GM19463 (cell line): Measurements from ENCODE around the gene TRIM40.

Experiments used
- ATAC-seq: cut with Tn5 transposase; IDR thresholded peaks from one replicate; pipeline ENCODE4 v1.9.1; 2021; ENCODE audit warnings: mild to moderate bottlenecking, moderate library complexity; ENCODE audit not compliant: unreplicated experiment

TRIM40 gene

DNA sequence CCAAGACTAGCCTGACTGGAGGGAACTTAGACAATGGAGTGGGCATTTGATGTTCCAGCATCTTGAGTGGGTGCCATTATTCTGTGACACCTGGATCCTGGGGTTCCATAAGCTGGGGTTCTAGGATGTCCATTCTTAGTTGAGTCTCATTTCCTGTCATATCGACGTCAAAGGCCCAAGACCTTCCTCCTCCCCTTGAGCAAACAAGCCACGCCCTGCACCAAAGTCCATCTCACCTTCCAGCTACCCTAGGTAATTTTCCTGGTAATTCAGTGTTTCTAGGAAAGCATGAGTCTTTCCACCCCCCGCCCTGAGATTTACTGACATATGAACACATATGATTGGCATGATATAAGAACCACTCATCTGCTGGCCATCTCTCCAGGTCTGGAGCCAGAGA is at the start of gene TRIM40:
TRIM40 (plus strand) TSS at position 384 of the 400 bp plus-strand sequence. CDS start 897 bp downstream, outside the sequence.
- no peak for ATAC-seq

- no peak for ATAC-seq
Observed at GRCh38 chr6:30087876-30088275, 48.1 kb upstream of the TRIM40 start.

DNA sequence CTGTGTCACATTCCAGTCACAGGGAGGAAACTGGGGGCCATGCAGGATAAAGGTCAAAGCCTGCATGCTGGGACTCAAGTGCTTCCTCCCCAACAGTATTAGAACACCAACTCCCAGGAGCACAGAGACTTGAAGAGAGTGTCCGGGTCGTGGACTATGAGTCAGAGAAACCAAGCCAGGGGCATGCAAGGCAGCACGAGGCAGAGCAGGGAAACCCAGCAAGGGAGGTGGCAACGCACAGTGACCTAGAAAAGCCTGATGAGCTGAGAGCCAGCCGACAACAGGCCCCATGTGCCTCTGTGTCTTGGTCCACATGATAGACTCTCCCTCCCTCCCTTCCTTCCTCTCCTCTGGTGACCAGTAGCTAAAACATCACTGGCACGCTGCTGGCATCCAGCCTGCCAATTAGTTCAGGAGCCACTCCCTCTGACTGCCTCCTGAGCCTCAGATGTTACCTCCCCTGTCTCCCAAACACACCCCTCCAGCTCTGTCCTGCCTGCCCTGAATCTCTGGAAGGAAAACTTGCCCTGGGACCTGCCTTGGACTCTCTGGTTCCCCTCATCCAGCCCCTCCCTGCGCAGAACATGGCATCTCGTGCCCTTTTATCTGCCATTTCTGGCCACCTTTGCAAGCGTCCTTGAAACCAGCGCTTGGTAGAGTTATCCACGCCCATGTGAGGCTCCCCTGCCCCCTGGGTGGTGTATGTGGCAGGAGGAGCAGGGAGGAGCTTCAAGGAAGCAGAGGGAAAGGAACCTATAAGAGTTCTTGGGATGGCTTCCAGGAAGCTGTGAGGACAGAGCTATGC is 44.2 kb upstream of the TRIM40 start:
- no peak for ATAC-seq

- no peak for ATAC-seq
Observed at GRCh38 chr6:30092852-30093543, 42.9 kb upstream of the TRIM40 start.

GRCh38 chr6:30093951-30094661 is 41.8 kb upstream of the TRIM40 start:
- no peak for ATAC-seq

- ATAC-seq, result no peak
Observed at GRCh38 chr6:30096829-30097228, 39.1 kb upstream of the TRIM40 start.

DNA sequence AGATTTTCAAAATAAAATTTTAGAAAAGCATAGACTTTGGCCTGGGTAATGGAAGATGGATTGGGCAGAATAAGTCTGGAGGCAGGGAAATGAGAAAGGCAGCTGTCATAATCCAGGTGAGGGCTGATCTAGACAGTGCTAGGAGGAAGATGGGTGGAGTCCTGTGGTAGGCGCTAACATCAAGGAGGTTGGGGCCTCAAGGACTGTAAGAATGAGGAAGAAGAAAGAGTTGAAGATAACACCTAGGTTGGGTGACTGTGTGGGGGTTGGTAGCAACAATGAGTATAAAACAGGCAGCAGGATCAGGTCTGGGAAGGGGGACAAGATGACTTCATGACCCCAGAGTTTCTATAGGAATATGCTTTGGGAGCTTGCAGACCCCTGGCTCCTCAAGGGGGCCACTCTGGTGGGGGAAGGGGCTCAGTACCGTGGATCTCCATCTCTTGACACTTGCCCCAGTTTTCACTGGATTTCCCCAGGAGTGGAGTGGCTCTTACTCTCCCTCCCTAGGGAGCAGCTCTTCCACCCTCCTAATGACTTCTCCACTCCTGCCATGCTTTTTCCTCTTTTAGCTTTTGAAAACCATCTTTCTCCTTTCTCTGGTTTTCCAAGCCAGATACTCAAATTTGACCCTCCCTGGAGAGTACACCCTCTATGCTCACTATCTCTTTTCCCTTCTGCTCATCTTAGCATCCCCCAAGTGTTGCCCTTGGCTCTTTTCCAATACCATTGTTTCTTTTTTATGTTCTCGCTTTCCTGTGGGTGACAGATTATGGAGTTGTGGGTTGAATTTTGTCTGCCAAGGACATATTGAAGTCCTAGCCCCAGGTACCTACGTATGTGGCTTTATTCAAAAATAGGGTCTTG is 37.8 kb upstream of the TRIM40 start:
- no peak for ATAC-seq

DNA sequence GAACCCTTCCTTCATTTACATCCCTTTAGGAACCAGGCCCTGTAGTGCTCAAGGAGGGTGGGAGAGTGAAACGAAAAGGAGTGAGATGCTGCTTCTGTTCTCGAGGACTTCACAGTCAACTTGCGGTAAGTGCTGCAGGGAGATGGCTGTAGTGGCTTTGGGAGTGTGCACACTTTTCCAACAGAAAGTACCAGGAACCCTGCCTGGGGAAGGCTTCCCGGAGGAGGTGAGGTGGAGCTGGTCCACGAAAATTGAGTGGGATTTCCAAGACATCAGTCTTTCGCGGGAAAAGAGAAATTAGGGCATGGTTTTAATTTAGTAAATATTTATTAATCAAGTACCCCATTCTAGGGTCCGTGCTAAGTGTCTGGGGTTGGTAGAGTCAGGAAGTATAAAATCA is 35.8 kb upstream of the TRIM40 start:
- ATAC-seq, result no peak

GRCh38 chr6:30100585-30101443 is 35.1 kb upstream of the TRIM40 start:
- ATAC-seq, result no peak

DNA sequence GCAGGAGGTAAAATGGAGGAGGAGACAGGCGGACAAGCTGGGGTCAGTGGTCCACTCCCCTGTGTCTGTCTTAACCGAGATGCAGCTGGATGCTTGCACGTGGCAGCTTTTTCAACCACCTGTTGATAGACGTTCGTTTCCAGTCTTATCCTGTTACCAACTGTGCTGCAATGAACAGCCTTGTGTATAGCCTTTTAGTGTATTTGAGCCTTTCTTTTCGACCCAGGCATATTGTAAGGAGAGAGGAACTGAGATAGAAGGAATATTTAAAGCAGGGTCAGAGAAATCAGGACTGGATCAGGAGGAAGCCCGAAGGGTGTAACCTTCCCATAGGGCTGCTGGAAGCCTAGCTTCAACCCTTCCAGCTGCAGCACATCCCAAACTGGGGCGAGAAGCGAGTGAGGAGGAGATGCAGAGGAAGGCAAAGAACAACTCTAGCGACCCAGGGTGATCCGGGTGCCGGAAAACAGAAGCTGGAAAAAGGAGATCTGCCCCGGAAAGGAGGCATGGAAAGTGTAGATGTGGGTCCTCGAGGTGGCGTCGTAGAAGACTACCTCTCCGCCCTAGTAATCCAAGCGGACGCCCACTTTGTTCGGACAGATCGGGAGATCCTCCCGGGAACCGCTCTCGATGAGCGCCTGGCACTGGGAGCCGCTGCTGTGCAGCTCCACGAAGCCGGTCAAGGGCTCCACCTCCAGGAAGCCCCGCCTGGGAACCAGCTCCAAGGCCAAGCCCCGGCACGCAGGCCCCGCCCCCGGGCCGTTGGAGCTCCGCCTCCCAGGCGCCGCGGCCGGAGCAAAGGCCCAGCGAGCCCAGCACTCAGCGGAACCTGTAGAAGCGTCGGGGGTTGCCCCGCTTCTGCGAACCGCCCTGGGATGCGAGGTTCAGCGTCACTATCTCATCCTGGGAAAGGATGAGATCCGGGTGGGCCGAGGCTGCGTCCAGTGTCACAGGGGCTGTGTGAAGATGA is 34.2 kb upstream of the TRIM40 start:
- peak; percentile 75 for ATAC-seq

DNA sequence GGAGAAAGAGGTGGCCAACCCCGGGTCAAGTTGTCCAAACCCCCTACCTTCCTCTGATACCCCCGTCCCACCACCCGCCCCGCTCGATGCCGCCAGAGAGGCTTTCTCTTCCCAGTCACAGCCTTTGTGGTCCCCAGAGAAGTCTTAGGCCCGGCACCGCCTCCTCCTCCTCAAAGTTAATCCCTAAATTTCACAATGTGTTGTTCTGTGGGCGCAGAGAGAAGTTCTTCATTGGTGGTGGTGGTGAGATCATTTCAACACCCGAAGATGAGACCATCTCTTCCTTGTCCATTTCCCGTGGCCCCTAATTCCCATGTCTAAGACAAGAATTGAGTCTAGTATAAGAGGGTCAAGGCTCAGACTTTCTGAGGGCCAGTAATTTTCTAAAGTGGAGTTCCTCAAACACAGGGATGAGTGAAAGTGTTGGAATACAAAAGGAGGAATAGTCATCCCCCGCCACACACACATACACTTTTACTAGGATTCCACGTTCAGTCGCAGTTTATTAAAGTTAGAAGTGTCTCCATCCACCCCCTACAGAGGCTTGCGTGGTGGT is 33.4 kb upstream of the TRIM40 start:
- ATAC-seq, result no peak

DNA sequence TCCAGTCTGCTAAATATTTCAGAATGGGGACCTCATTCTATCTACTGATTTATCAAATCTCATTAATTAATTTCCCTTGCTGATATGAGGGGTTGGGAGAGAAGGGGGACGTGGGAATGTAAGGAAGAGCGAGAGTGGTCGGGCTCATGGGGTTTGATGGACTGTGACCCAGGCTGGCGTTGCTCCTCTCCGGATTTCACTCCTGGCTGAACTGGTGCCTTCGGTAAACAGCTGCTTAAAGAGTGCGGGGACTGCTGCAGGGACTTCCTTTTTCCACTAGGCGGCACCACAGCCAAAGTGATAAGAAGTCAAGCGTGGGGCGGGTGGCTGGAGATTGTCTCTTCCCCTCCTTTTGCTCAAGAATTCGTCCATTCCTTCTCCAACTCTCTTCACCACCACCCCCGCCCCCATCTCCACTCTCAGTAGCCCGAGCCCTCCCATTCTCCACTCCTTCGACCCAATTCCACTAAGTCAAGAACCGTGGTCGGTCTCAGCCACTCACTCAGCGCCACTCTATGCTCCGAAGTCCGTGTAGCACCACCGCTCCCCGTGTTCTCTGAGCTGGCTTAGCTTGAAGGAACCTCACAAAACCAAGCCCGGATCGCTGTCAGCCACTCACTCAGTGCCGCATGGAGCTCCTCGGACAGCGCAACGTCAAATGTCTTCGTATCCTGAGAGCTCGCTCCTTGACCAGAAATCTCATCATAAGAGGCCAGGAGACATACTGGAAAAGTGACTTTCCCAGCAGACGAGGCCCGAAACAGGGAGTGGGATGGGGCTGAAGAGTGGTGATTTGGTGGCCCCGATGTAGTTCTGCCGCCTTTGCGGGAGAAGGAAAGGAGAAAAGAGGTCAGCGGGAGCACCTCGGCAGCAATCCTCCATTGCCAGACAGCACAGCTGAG is 32.7 kb upstream of the TRIM40 start:
- no peak for ATAC-seq

DNA sequence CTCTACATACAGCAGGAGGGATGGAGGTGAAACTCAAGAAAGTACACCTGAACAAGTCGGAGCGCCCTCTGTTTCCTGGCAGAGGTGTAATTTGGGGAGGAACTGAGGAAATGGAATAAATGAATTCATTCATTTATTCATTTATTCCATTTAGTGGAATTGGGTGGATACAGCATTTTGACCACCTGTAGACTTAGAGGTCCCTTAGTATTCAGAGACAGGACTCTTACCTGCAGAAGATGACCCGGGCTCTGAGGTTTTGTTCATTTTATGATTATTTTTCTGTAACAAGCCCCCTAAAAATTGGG is 32.1 kb upstream of the TRIM40 start:
- ATAC-seq, result no peak

- no peak for ATAC-seq
Observed at GRCh38 chr6:30104661-30105060, 31.3 kb upstream of the TRIM40 start.

DNA sequence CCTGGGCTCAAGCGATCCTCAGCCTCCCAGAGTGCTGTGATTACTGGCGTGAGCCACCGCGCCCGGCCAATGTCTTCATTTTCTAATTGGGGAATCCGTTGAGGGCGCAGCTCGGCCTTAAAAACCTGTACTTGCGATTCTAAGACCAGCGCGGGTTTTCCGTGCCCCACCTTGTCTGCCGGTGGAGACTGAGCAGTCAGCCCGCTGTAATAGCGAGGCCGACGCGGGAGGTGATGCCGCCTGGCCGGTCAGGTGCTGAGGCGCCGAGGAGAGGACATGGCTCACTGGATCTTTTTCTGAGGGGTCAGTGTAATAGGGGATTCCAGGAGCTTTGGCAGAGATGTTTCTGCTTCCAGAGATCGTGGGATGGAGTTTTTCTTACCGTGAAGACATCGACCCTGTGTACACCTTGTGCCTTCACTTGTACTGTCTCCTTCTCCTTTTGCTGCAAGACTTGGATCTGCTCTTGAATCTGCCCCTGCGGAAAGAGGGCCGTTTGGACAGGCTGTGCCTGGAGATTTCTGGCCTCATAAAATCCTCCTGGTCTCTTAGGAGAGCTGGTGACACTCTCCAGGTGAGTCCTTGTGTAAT is 24.6 kb upstream of the TRIM40 start:
- ATAC-seq, result no peak

- ATAC-seq, result no peak
Observed at GRCh38 chr6:30112402-30112994, 23.4 kb upstream of the TRIM40 start.
